HCT116 (cell line): Measurements from ENCODE around the gene STON2.

Experiments used
- ELF1 ChIP-seq: IDR thresholded peaks from 2 replicates; pipeline ENCODE4 v1.6.1; 2012; ENCODE audit warnings: low read depth, borderline replicate concordance
- EZH2 ChIP-seq: fragments of 200-600 bp; sonication (generic); IDR thresholded peaks from 2 replicates; pipeline ENCODE4 v1.6.1; 2017; ENCODE audit warnings: antibody characterized with exemption, mixed run types
- EZH2phosphoT487 ChIP-seq: fragments of 200-600 bp; IDR thresholded peaks from 2 replicates; pipeline ENCODE4 v1.6.1; 2018; ENCODE audit warnings: antibody characterized with exemption, borderline replicate concordance
- POLR2A ChIP-seq: IDR thresholded peaks from 2 replicates; pipeline ENCODE4 v1.7.0; 2011; ENCODE audit warnings: borderline replicate concordance; ENCODE audit not compliant: insufficient read depth, insufficient read length; ENCODE audit errors: extremely low read depth
- POLR2AphosphoS5 ChIP-seq: IDR thresholded peaks from 2 replicates; pipeline ENCODE4 v1.6.1; 2011; ENCODE audit warnings: mild to moderate bottlenecking, low read depth, low read length, moderate library complexity
- RAD21 ChIP-seq: IDR thresholded peaks from 2 replicates; pipeline ENCODE4 v1.6.1; 2012; ENCODE audit warnings: low read depth, mild to moderate bottlenecking
- YY1 ChIP-seq: IDR thresholded peaks from 2 replicates; pipeline ENCODE4 v1.6.1; 2011; ENCODE audit warnings: low read length, low read depth, moderate library complexity, mild to moderate bottlenecking; ENCODE audit not compliant: insufficient replicate concordance; ENCODE audit errors: extremely low read depth
- ZFX ChIP-seq: fragments of 450-650 bp; IDR thresholded peaks from 2 replicates; pipeline ENCODE4 v1.6.1; 2017
- ZNF274 ChIP-seq: fragments of 200-500 bp; sonication (Bioruptor generic); IDR thresholded peaks from 2 replicates; pipeline ENCODE4 v1.6.1; 2014; ENCODE audit warnings: mild to moderate bottlenecking, low read depth, low read length, inconsistent platforms
- TF ChIP-seq, protein P1 (sequence below), 3 experiments: fragments of 200-600 bp in 1 of 3; sonication (generic) in 1 of 3; IDR thresholded peaks in 2 of 3; conservative IDR thresholded peaks in 1 of 3; 2 replicates each; pipeline ENCODE4 v1.5.1; 2012 to 2017; ENCODE audit warnings: low read depth in 2 of 3, low read length in 2 of 3, antibody characterized with exemption in 1 of 3, borderline replicate concordance in 1 of 3, control low read depth in 1 of 3, mild to moderate bottlenecking in 1 of 3, mixed read lengths in 1 of 3, mixed run types in 1 of 3, moderate library complexity in 1 of 3; ENCODE audit not compliant: insufficient read depth in 1 of 3
- TF ChIP-seq, protein P2 (sequence below): IDR thresholded peaks from 2 replicates; pipeline ENCODE4 v1.6.1; 2012; ENCODE audit warnings: low read depth
- TF ChIP-seq, protein P3 (sequence below): IDR thresholded peaks from 2 replicates; pipeline ENCODE4 v1.6.1; 2012

DNA sequence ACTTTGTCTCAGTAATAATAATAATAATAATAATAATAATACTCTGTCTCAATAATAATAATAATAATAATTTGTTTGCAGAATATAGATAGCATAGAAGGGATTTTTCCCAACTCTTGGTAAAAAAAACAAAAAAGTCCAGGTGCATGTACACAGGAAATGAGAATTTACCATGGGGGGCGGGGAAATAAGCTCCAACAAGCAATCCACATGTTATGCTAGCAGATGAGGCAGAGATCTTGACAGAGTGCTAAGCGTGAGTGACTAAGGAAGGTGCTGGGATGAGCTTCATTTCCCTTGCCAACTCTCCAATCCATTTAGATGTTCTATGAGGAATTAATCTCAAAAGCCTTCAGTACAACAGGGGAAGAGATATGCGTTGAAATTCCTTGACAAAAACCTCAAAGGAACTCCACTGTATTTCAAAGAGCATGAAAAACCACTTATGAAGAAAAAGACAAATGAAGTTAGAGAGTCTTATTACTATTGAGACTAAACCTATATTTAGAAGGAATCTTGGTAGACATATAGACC, 134.4 kb downstream of the STON2 start:
- TF ChIP-seq, protein P1, sequence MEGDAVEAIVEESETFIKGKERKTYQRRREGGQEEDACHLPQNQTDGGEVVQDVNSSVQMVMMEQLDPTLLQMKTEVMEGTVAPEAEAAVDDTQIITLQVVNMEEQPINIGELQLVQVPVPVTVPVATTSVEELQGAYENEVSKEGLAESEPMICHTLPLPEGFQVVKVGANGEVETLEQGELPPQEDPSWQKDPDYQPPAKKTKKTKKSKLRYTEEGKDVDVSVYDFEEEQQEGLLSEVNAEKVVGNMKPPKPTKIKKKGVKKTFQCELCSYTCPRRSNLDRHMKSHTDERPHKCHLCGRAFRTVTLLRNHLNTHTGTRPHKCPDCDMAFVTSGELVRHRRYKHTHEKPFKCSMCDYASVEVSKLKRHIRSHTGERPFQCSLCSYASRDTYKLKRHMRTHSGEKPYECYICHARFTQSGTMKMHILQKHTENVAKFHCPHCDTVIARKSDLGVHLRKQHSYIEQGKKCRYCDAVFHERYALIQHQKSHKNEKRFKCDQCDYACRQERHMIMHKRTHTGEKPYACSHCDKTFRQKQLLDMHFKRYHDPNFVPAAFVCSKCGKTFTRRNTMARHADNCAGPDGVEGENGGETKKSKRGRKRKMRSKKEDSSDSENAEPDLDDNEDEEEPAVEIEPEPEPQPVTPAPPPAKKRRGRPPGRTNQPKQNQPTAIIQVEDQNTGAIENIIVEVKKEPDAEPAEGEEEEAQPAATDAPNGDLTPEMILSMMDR (IDR thresholded peaks at IDR 0.05 in 2 of 3, conservative IDR thresholded peaks at IDR 0.05 in 1 of 3; ENCODE audit: borderline replicate concordance in 1 of 3, insufficient read depth in 1 of 3, low read depth in 2 of 3, low read length in 2 of 3) = no peak
- TF ChIP-seq POLR2A = no peak
- no peak for TF ChIP-seq EZH2phosphoT487
- no peak for TF ChIP-seq ELF1
- no peak for TF ChIP-seq ZFX
- TF ChIP-seq, protein P2, sequence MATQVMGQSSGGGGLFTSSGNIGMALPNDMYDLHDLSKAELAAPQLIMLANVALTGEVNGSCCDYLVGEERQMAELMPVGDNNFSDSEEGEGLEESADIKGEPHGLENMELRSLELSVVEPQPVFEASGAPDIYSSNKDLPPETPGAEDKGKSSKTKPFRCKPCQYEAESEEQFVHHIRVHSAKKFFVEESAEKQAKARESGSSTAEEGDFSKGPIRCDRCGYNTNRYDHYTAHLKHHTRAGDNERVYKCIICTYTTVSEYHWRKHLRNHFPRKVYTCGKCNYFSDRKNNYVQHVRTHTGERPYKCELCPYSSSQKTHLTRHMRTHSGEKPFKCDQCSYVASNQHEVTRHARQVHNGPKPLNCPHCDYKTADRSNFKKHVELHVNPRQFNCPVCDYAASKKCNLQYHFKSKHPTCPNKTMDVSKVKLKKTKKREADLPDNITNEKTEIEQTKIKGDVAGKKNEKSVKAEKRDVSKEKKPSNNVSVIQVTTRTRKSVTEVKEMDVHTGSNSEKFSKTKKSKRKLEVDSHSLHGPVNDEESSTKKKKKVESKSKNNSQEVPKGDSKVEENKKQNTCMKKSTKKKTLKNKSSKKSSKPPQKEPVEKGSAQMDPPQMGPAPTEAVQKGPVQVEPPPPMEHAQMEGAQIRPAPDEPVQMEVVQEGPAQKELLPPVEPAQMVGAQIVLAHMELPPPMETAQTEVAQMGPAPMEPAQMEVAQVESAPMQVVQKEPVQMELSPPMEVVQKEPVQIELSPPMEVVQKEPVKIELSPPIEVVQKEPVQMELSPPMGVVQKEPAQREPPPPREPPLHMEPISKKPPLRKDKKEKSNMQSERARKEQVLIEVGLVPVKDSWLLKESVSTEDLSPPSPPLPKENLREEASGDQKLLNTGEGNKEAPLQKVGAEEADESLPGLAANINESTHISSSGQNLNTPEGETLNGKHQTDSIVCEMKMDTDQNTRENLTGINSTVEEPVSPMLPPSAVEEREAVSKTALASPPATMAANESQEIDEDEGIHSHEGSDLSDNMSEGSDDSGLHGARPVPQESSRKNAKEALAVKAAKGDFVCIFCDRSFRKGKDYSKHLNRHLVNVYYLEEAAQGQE = no peak
- TF ChIP-seq ZNF274 = no peak
- TF ChIP-seq YY1 = no peak
- no peak for TF ChIP-seq EZH2
- TF ChIP-seq POLR2AphosphoS5 = no peak
- TF ChIP-seq, protein P3, sequence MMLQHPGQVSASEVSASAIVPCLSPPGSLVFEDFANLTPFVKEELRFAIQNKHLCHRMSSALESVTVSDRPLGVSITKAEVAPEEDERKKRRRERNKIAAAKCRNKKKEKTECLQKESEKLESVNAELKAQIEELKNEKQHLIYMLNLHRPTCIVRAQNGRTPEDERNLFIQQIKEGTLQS = no peak
- no peak for TF ChIP-seq RAD21
